MV-4-11 (cell line): ENCODE results near the gene MTM1.

Experiments used
- DNase-seq: peaks from one replicate; lab custom pipeline; 2025; lab: John Stamatoyannopoulos, UW

The MTM1 gene

DNA sequence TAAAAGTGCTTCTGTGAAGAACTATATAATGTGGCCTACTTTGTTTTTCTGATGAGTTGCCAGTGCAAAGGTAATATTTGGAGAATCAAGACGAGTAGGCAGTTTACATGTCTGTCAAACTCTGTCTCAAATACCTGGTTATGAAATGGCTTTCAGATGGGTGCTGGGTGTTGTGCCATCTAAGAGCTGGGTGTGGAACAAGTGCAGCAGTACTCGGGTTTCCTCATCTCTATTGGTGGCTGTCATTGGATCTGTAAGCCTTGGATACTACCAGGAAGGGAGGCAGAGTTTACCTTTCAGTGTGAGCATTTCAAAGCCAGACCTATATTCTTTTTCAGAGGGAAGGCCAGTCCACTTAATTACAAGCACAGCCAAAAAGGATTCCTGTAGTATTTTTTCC, 37.2 kb downstream of the MTM1 start:
- no peak for DNase-seq

DNA sequence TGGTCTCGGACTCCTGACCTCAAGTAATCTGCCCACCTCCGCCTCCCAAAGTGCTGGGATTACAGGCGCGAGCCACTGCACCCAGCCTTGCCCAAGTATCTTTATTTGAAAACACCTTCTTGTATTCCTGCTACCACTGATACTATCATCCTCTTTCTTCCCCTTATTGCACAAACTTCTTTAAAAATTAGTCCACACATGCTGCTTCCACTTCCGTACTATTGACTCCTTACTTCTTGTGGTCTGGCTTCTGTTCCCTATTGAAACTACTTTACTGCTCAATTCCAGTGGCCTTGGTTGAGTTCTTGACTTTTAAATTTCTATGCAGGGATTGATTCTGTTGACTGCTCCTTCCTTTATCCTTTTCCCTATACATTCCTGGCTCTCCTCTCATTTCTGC, 38.8 kb downstream of the MTM1 start:
- DNase-seq = peak; percentile 86

DNA sequence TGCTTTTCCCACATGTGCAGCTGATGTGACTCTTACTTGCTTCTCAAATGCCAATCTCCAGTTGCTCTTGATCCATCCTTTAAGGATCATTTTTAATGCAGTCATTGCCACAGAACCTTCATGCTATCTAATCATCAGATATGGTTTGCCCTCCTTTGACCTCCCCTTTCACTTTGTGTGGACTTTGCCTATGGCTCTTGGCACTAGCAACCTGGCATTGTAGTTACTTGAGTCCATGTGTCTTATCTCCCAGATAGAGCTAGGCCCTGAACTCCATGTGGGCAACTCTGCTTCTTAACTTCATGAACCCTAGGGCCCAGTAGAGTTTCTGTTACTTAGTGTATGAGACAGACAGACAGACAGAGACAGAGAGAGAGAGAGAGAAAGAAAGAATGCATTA, 41.6 kb downstream of the MTM1 start:
- no peak for DNase-seq

DNA sequence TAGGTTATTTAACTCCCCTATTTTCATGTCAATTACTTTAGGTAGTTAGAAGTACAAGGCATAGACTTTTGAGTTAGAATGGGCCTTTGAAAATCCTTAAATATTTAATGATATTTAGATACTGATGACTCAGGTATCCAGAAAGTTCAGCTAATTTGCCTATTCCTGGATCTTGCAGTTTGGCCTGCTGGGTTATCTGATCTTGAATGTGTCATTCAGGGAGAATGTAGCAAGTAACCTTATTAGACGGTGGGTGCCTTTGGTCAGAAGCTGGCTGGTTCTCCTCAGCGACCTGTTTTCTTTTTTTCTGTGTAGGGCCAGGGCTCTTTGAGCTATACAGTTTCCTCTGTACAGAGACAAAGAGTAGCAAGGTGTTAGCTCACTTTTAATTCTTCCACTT, 42.0 kb downstream of the MTM1 start:
- DNase-seq = no peak

DNA sequence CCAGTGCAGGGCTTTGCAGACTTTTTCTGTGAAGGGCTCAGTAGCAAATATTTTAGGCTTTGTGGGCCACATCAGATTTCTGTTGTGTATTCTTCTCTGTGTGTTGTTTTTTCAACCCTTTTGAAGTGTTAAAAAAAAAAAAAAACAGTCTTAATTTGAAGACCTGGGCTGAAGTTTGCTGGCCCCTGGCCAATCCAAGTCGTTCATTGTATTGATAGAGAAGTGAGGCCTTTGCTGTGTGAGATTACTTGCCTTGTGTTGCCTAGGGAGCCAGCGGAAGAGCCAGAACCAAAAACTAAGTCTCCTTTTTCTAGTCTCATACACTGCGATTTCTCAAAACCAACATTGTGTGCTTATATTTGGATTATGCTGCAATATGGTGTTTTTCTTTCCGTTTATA, 46.9 kb downstream of the MTM1 start:
- DNase-seq = no peak

DNA sequence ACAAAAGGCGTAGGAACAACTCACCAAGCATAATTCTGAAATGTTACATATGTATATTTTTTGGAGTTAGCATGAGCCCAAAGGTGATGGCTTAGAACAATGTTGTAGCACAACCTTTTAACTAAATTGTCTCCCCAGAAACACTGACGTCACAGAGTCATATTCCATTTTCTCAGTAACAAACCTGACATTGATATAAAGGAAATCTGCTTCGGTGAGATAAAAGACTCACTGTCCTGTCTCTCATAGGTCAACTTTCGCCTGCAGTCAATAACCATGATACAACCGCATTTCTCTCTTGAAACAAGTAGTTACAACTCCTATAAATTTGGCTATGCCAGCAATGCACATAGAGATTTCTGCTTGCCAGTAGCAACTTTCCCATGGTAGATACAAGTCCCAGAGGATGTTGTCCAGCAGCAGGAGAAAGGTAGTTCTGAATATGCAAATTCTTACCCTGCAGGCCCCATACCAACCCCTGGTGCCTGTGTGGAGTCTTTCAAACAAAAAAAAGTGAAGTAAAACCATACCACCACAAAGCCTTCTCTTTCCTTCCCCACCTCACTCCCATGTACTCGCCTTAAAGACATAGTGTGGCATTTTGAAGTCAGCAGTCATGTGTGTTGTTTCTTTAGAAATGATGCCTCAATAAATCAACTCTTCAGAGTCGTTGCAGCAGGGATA, 47.9 kb downstream of the MTM1 start:
- DNase-seq = peak; percentile 50

DNA sequence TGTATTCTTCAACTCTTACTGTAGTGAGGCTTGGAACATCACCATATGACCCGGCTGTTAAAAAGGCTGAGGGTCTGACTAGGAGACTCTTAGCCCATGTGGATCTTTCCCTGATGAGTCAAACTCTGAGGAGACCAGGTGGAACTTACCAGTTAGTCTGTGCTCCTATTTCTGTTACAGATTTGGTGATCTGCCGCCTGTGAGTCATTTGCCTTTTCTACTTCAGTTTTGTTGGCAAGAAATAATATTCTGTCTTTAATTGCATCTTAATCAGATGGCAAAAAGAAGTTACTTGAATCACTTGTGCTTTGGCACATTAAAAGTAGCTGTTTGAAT, 48.4 kb downstream of the MTM1 start:
- no peak for DNase-seq

DNA sequence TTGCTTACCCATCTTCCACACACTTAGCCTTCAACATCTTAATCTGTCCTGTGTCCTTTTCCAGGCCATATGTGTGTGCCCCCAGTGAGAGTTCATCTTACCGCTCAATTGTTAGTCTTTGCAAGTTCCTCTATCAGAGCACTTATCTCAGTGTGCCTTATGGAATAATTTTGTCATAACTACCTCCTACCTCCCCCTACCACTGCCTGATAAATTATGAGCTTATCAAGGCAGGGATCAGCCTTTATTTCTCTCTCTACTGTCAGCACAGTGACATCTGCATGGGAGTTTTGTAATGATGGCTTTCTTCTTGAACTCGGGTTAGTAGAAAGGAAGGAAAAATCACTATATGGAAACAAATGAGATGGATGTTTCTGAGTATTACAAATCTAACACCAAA, 53.2 kb downstream of the MTM1 start:
- no peak for DNase-seq

DNA sequence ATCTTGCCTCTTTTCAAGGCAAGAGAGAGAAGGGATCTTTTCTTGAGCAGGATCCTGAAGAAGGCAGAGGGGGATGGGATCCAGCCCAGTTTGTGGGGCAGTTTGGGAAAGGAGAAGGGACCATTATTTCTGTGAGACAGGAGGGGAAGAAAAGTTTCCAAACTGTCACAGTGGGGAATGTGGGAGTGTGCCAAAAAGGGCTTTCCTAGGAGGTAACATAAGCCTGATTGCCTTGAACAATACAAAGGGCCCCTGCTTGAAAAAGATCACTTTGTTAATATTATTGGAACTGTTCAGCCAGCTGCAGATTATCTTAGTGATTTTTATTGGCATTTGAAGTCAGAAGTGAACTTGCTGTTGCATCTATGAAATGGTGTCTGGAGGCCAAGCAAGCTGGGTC, 55.2 kb downstream of the MTM1 start:
- no peak for DNase-seq

DNA sequence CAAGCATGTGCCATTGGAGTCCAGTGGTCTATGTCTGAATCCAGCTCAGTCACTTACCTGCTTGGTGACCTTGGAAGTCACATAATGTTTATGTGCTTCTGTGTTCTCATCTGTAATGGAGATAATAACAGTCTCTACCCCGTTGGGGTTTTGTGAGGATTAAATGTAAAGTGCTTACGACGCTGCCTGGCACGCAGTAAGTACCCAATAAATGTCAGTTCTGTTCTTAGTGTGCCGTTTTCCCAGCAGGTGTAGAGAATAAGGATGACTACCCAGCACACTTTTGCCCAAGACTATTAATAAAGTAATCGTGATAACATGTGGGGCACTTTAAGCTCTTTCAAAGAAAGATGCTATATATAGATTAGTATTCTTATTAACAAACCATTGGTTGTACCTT, 56.7 kb downstream of the MTM1 start:
- DNase-seq = no peak

DNA sequence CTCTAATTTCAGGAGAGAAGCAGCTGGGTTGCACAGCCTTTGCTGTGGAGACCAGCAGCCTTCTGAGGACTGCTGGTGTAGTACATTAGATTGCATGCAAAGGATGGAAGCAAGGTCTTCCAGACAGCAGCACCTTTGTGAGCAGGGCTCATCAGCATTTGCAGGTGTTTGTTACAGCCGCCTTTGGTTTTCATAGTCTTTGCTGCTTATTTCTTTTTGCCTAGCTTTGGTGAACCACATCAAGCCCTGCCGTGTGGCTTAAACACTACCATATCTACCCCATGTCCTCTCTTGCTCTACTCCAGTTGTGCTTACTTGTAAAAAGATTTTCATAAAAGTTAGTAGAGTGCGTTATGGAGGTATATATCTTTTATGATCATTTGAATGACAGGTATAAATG, 57.5 kb downstream of the MTM1 start:
- DNase-seq = no peak

DNA sequence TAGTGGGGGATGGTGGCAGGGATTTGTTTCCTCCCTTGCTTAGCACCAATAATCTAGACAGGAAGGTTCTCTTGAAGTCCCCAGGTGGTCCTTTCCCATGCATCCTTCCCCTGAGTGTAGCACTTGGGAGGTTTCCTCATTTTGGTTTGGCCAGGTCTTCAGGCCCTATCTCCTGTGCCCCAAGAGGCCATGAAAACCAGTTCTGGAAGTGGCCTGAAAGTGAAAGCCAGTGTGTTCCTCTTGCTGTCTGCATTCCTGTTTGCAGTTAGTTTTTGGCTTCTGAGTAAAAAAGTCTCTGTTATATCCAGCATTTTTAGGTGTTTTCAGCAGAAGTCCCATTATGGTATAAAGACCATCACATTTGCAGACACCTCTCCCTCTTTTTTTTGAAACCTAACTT, 59.5 kb downstream of the MTM1 start:
- DNase-seq = no peak

DNA sequence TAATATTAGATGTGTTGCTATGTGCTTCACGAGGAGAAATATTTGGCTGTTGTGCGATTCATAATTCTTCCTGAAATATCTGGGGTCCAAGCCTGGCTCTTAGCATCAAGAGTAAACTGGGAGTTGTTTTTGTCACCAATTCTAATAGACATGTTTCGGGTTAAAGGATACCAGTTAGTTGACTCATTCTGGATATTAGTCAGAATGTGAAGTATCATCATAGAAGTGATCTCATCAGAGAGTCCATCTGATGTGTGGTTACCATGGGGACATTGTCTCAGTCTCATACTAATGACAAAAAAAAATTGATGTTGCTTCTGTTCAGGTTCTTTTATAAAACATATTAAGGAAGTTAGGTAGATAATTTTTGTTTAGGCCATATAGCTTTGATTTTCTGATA, 67.5 kb downstream of the MTM1 start:
- no peak for DNase-seq

DNA sequence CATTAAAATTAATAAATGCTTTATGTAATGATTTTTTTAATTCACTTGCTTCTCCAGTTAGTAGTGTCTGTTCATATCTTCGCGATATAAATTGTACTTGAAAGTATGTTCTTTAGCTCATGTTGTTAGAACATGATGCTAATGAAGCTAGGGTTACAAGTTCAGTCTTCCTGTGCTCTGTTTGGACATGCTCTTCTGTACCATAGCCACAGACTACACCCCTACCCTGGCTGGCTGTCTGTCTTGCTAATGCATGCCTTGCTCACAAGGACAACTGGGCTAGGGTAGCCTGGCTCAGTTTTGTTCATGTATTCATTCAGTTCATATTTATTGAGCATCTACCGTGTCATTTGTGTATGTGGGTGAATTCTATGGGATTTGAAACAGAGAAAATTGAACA, 74.0 kb downstream of the MTM1 start:
- DNase-seq = no peak

DNA sequence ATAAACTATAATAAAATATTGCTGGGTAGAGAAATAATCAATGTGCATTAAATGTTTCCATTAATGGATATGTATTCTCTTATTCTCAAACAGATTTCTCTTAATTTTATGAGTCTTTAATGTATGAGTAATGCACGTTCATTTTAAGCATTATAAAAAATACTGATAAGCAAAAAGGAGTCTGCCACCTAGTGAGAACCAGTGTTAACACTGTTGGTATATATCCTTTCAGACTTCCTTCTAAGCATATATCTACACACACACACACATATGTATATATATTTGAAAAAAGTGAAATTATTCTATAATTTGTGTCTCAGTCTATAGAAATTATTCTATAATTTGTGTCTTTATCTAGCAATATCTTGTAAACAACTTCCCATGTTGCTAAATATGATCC, 74.8 kb downstream of the MTM1 start:
- no peak for DNase-seq

DNA sequence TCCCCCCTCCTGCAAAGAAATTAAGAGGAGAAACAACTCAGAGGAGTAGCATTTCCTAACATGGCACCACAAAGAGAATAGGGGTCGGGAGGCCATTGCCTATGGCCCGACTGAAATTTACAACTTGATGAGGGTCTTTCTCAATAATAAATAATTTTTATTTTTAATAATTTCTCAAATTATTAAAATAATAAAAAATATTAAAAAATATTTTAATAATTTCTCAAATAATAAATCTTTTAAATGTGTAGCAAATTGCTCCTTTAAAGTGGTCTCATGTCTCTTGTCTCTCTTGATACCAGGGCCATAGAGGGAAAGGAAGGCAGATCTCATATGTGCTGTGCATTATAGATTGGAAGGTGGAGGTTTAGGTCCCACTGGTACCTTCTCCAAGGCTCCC, 75.5 kb downstream of the MTM1 start:
- no peak for DNase-seq

DNA sequence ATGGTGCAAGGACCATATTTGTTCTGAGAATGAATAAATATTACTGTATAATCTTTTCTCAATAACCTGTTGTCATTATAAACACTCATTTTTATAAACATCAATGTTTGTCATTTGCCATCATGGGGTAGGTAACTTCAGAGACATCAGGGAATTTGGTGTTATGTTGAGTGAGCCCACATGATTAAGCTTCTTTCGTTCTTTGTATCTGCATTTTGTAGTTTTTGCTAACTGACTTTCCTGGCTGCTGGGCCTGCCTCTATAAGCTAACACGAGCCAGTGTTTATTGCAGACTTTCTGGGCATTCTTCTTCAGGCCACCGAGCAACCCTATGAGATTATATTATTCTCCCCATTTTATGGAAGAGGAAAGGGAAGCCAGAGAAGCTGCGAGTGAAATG, 76.0 kb downstream of the MTM1 start:
- DNase-seq = no peak

DNA sequence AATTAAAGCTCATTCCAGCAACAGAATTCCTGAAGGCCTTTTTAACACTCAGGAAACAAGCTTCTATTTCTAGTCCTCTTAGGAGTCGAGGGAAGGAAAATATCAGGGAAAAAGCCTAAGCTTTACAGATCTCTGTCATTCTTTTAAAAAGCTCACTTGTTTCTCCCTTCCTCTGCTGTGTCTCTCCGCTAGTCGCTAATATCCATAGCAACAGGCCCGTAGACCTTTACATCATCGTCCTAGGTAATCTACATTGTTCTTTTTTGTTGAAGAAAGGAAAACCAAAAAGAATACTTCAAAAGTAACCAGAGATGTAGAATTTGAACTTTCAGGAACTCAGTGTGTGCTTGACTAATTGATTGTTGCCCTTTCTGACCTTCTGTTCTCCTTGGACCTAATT, 78.9 kb downstream of the MTM1 start:
- no peak for DNase-seq

DNA sequence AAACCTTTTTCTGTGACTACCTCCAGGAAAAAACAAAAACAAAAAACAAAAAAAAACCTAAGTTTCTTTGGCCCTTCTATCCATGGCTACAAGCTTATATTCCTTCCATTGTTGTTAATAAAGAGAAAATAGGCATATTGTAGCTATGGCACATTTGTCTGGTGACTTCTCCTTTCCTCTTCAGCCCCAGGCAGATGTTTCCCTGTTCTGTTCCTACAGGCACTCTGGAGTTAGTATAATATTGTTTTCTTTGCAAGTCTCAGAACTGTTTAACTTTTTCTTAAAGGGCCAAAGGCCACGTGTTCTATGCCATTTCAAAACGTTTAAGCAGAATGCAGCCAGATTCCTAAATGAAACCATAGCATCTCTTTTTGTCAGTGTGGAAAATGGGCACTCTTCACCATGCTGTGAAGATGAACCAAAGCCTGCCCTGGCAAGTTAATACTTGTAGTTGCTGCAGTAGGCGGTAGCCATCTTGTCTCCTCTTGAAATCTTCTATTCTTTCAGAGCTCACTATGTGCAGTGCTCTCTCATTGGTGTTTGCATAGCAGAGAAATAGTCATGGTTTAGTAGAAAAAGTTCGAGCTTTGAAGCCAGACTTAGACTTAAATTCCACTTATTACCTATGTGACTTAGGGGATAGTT, 80.0 kb downstream of the MTM1 start:
- DNase-seq = no peak

DNA sequence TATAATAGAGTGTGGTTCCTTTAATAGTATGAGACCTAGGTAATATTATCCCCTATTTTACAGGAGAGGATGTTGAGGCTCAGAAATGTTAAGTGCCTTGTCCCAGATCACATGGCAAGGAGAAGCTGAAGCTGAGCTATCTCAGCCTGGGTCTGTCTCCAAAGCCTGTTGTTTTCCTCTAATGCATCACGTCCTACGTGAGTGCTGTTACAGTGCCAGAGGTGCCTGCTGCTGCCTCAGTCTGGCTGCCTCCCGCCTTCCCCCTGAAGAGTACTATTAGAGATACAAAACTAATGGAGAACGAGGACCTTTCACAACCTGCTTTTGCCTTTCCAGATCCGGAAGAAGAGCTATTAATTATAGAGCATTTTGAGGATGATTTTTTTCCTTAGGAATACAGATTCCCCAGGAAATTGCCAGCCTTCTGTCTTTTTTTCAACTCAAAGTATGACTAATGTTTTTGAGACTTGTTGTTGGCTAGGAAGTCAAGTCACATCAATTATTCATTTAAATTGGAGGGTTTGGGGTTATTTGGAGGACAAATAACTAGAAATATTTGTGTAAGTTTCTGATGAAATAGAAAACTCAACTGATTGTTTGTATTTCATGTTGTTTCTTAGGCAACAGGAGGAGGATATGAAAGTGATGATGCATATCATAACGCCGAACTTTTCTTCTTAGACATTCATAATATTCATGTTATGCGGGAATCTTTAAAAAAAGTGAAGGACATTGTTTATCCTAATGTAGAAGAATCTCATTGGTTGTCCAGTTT, 80.9 kb downstream of the MTM1 start:
- DNase-seq = peak; percentile 34

DNA sequence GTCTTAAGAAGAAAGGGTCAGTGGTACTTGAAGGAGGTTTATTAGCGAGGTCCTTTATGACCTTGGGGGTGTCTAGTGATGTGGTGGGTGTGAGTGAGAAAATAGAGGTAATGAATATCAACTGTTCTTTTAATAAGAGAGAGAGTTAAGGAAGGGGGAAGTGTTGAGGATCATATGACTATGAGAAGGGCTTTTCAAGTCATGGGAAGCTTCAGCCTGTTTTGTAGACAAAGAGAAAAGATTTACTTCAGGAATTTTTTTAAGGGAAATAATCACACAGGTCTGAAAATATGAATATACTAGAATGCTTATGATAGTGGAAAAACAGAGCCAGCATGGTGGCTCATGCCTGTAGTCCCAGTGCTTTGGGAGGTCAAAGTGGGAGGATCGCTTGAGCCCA, 83.5 kb downstream of the MTM1 start:
- DNase-seq = no peak

DNA sequence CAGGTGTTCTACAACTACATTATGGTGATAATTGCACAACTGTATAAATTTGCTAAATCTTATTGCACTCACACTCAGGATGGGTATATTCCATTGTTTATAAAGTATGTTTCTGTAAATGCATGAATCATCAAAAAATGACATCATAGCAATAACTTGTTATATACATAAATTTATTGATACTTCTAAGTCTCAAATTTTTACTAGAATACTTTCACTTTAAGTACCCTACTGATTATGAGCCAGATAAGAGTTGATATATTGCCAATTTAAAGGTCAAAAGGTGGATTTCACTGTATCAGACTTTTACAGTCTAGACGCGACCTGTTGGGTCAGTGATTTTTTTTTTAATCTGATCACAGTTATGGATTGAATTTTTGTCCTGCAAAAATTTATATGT, 87.4 kb downstream of the MTM1 start:
- no peak for DNase-seq

DNA sequence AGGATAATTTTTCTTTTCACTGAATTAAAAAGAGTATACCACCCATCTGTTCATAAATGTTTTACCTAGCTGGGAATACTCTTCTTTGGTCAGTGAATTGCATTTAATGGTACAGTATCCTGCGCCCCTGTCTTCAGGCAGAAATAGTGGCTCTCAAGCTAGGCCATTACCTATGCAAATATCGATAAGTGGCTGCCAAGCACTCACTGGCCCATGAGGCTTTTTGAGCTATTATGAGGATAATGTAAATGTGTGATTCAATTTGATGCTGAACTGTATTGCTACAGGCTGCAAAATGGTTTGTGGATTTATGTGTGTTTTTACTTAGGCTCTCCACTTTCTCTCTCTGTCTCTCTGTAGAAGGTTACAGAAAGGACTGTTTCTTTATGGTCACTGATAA, 94.7 kb downstream of the MTM1 start:
- DNase-seq = no peak

DNA sequence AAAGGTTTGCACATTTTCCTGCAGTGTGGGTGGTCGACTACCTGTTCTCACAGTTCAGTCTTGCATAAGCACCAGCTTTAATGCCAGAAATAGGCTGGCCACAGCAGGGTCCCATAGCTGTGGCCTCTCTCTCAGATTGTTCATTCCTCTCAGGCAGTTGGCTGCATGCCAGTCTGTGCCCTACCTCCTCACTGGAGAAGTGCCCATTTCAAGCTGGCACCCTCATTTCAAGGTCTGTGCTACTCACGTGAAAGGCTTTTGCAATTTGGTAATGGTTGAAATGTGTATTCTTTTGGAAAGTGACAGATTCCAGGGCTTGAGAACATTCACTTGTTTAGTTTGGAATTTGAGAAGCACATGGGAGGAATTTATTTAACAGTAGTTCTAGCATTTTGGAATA, 95.9 kb downstream of the MTM1 start:
- DNase-seq = no peak
